Lung (tissue), 12 donors: Measurements from ENCODE around the gene TLL1. TPM values are rescaled to one million over a fixed set of nuclear protein-coding genes. Genes with fewer than 3 reads are reported as not detected.

Experiments used
- ATAC-seq: fragments of 200-7000 bp; cut with Tn5 transposase; one replicate; pipeline ENCODE4 v1.9.1; 2020; ENCODE audit warnings: moderate number of reproducible peaks; ENCODE audit not compliant: insufficient read depth, low FRiP score
- DNase-seq, 3 donors: peaks; one replicate each; pipeline ENCODE4 v3.0.0-alpha.2; 2013 to 2017
- H3K27ac ChIP-seq, 2 donors: one replicate each; pipeline ENCODE4 v1.5.1; 2013; ENCODE audit warnings: mild to moderate bottlenecking in 2 of 2, moderate library complexity in 2 of 2, control low read depth in 1 of 2, inconsistent platforms in 1 of 2, low read depth in 1 of 2, low read length in 1 of 2
- H3K27me3 ChIP-seq, 3 donors: one replicate each; pipeline ENCODE4 v1.5.1; 2013; ENCODE audit warnings: low read length in 2 of 3; ENCODE audit not compliant: control insufficient read depth in 3 of 3, insufficient read depth in 3 of 3
- H3K36me3 ChIP-seq, 4 donors: one replicate each; pipeline ENCODE4 v1.5.1; 2013; ENCODE audit warnings: low read length in 4 of 4, mild to moderate bottlenecking in 1 of 4, moderate library complexity in 1 of 4; ENCODE audit not compliant: control insufficient read depth in 4 of 4, insufficient read depth in 4 of 4
- H3K4me1 ChIP-seq, 5 donors: one replicate each; pipeline ENCODE4 v1.5.1; 2013; ENCODE audit warnings: low read length in 5 of 5, mild to moderate bottlenecking in 2 of 5, moderate library complexity in 1 of 5; ENCODE audit not compliant: control insufficient read depth in 5 of 5, insufficient read depth in 5 of 5
- H3K4me3 ChIP-seq: one replicate; pipeline ENCODE4 v1.5.1; 2013; ENCODE audit warnings: mild to moderate bottlenecking, control low read depth, moderate library complexity
- H3K9ac ChIP-seq, 2 donors: one replicate each; pipeline ENCODE4 v1.5.1; 2013; ENCODE audit warnings: low read length in 2 of 2, control low read depth in 1 of 2; ENCODE audit not compliant: insufficient read depth in 1 of 2
- H3K9me3 ChIP-seq, 4 donors: one replicate each; pipeline ENCODE4 v1.5.1; 2013; ENCODE audit warnings: low read length in 3 of 4, mild to moderate bottlenecking in 1 of 4, moderate library complexity in 1 of 4; ENCODE audit not compliant: control insufficient read depth in 4 of 4, insufficient read depth in 3 of 4
- CTCF ChIP-seq: IDR thresholded peaks from 2 replicates; pipeline ENCODE4 v1.5.1; 2012; ENCODE audit warnings: mild to moderate bottlenecking; ENCODE audit errors: control extremely low read depth, extremely low read depth
- WGBS, 2 donors: extraction: QIAGEN DNeasy Blood & Tissue Kit; methylation state at CpG; one replicate each; pipeline ENCODE4 v1.1.7; 2013; 5-methylcytosine and 5-hydroxymethylcytosine counted together
- polyA plus RNA-seq, 2 donors: library from polyadenylated mRNA; stranded (reverse); fragments of 200-250 nt; gene quantifications; one replicate each; pipeline ENCODE4 v1.2.1, GENCODE V29; 2013
- total RNA-seq, 2 donors: library from RNA; depleted of rRNA in 1 of 2; stranded (reverse); fragments of >200 nt in 1 of 2; gene quantifications; one replicate each; pipeline ENCODE4 v1.2.1, GENCODE V29; 2014 to 2021
- donor health status: control.
- donor health status: control.
- donor health status: Bipolar disorder and iron deficiency.
- donor health status: healthy.
- donor health status: DM: yes; HTN: yes; CAD: no.

The TLL1 gene
- total and polyA plus RNA-seq, 4 donors = 0.93 to 5.7 (median 1.9) TPM

DNA sequence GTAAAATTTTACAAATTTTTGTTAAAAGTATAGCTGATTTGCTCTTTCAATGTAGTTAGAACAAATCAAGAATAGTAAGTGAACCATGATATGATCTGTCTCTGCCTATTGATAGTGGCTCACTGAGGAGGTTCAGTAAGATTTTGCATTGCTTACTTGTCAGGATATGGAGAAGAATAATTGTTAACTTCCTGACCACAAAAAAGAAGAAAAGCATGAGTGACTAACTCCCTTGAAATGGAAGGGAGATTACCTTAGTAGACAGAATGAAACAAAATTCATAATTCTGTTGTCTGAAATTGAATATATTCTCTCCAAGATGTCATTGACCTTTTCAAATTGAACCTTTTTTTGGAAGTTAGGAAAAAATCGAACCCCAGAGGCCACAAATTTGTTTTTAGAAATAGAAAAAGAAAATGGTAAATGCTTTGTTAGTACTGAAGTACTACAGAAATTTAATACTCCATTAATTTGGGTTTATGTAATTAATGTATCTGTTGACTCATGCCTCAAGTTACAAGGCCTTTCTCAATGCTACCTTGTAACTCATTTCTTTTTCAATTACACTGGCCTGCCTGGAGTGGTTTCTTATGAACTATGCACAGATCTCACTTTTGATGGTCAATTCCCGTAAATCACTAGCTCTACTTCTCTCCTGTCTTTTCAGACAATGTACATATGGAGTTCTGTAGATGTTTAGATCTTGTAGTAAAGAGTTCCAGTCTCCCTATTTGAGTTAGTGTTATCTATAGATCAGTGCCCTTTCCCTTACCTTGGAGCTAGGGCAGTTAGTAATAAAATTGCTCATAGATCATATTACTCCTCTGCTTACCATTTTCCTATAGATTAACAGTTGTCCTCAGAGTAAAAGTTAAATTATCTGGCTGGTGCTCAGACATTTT, 139.3 kb downstream of the TLL1 start:
- Histone ChIP-seq H3K27me3 (no peaks in the 10 kb centered on the region), H3K27ac (no peak overlapping the region), H3K4me3 (no peak overlapping the region), H3K9ac (no peak overlapping the region), H3K4me1 (no peaks in the 10 kb centered on the region), H3K36me3 (no peaks in the 10 kb centered on the region), H3K9me3 (no peaks in the 10 kb centered on the region)
- DNase-seq (no peak), ATAC-seq (no peak)
- no peak for TF ChIP-seq CTCF
- WGBS, 2 donors = 72 to 76% methylated on average over 2 of the region's 2 CpGs

GRCh38 chr4:166014411-166014810, 141.4 kb downstream of the TLL1 start:
- Histone ChIP-seq H3K4me3 (no peak overlapping the region), H3K4me1 (no peaks in the 10 kb centered on the region), H3K27ac (no peak overlapping the region), H3K36me3 (no peaks in the 10 kb centered on the region), H3K9me3 (no peaks in the 10 kb centered on the region), H3K9ac (no peak overlapping the region), H3K27me3 (no peaks in the 10 kb centered on the region)
- 94% methylated on average over 6 of the region's 6 CpGs for WGBS, 2 donors
- no peak for TF ChIP-seq CTCF
- no peak for ATAC-seq
- DNase-seq = no peak

DNA sequence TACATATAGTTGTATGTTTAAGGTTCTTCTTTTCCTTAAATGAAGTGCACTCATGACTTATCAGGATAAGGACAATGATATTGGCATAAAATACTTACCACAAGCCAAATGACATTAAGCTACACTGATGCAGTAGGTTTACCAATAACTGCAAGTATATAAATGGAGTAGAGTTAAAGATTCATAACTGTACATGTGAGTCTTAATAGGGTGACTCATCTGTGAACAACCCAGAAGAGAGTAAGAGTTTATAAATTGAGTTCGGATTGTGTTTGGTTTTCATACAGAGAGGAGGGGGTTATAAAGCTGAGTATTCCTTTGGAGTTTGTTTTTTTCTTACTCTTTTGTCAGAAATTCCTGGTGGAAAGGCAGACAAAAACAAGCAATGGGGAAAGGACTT, 144.8 kb downstream of the TLL1 start:
- H3K36me3 ChIP-seq = no peaks in the 10 kb centered on the region
- WGBS, 2 donors = 87 to 97% methylated on average over 1 of the region's 1 CpG
- ATAC-seq (no peak), DNase-seq (no peak)
- no peak overlapping the region for H3K27ac ChIP-seq
- no peaks in the 10 kb centered on the region for H3K27me3 ChIP-seq
- H3K4me3 ChIP-seq = no peak overlapping the region
- no peak overlapping the region for H3K9ac ChIP-seq
- no peaks in the 10 kb centered on the region for H3K9me3 ChIP-seq
- H3K4me1 ChIP-seq = no peaks in the 10 kb centered on the region
- TF ChIP-seq CTCF = no peak
